GM23338 (cell line): ENCODE results near the gene SLC16A5. TPM values are rescaled to one million over a fixed set of nuclear protein-coding genes. Genes with fewer than 3 reads are reported as not detected.

Experiments used
- ATAC-seq: fragments of 200-7000 bp; cut with Tn5 transposase; 3 replicates; pipeline ENCODE4 v1.9.1; 2020
- DNase-seq: peaks from one replicate; pipeline ENCODE4 v3.0.0-alpha.2; 2015; ENCODE audit warnings: low spot score
- H2AFZ ChIP-seq: fragments of 200-600 bp; sonication (generic); 2 replicates; pipeline ENCODE4 v1.8.0; 2016; ENCODE audit warnings: antibody characterized with exemption, mild to moderate bottlenecking, moderate library complexity
- H3F3A ChIP-seq: fragments of 200-600 bp; sonication (generic); replicated peaks from 2 replicates; pipeline ENCODE4 v1.8.0; 2017; ENCODE audit warnings: antibody characterized with exemption, mixed run types, low read depth
- H3K27ac ChIP-seq: fragments of 200-600 bp; sonication (generic); 2 replicates; pipeline ENCODE4 v1.6.1; 2016; ENCODE audit warnings: low read depth
- H3K27me3 ChIP-seq: fragments of 200-600 bp; sonication (generic); 2 replicates; pipeline ENCODE4 v1.8.0; 2016; ENCODE audit warnings: mild to moderate bottlenecking, mixed run types, moderate library complexity; ENCODE audit not compliant: insufficient read depth
- H3K36me3 ChIP-seq: fragments of 200-600 bp; sonication (generic); 2 replicates; pipeline ENCODE4 v1.8.0; 2016; ENCODE audit warnings: mild to moderate bottlenecking; ENCODE audit not compliant: insufficient read depth
- H3K4me1 ChIP-seq: fragments of 200-600 bp; sonication (generic); 2 replicates; pipeline ENCODE4 v1.8.0; 2016; ENCODE audit warnings: mild to moderate bottlenecking, moderate library complexity; ENCODE audit not compliant: insufficient read depth
- H3K4me2 ChIP-seq: fragments of 200-600 bp; sonication (generic); 2 replicates; pipeline ENCODE4 v1.7.1; 2017; ENCODE audit warnings: mixed run types
- H3K4me3 ChIP-seq: fragments of 200-600 bp; sonication (generic); 2 replicates; pipeline ENCODE4 v1.6.1; 2016; ENCODE audit warnings: mixed run types
- H3K79me2 ChIP-seq: fragments of 200-600 bp; sonication (generic); replicated peaks from 2 replicates; pipeline ENCODE4 v1.8.0; 2017; ENCODE audit warnings: mild to moderate bottlenecking; ENCODE audit not compliant: insufficient read depth
- H3K9me2 ChIP-seq: fragments of 200-600 bp; sonication (generic); 2 replicates; pipeline ENCODE4 v1.8.0; 2017; ENCODE audit not compliant: insufficient read depth
- H4K20me1 ChIP-seq: fragments of 200-600 bp; sonication (generic); replicated peaks from 2 replicates; pipeline ENCODE4 v1.8.0; 2017; ENCODE audit warnings: mild to moderate bottlenecking; ENCODE audit not compliant: insufficient read depth
- H3K27ac Mint-ChIP-seq: 2 replicates; pipeline ENCODE4 v1.8.0; 2020; ENCODE audit warnings: inconsistent platforms, mild to moderate bottlenecking, moderate library complexity, mixed read lengths
- H3K27me3 Mint-ChIP-seq: 3 replicates; pipeline ENCODE4 v1.8.0; 2022; ENCODE audit warnings: low read depth, mild to moderate bottlenecking, moderate library complexity, mixed read lengths, inconsistent platforms; ENCODE audit not compliant: insufficient read depth, poor library complexity
- H3K36me3 Mint-ChIP-seq: 3 replicates; pipeline ENCODE4 v1.8.0; 2021; ENCODE audit warnings: low read depth, mild to moderate bottlenecking, inconsistent platforms, moderate library complexity, mixed read lengths
- H3K4me1 Mint-ChIP-seq: 3 replicates; pipeline ENCODE4 v1.8.0; 2020; ENCODE audit warnings: mild to moderate bottlenecking, inconsistent platforms, mixed read lengths
- H3K4me3 Mint-ChIP-seq: 3 replicates; pipeline ENCODE4 v1.8.0; 2021; ENCODE audit warnings: moderate library complexity, mild to moderate bottlenecking, inconsistent platforms, mixed read lengths
- H3K9me3 Mint-ChIP-seq: 3 replicates; pipeline ENCODE4 v1.8.0; 2020; ENCODE audit warnings: moderate library complexity, mild to moderate bottlenecking, inconsistent platforms, mixed read lengths
- CREB1 ChIP-seq: fragments of 250-450 bp; sonication (Bioruptor Pico); IDR thresholded peaks from 2 replicates; pipeline ENCODE4 v1.5.0; 2020; ENCODE audit warnings: low read depth, mild to moderate bottlenecking, moderate library complexity
- EZH2 ChIP-seq: fragments of 200-600 bp; sonication (generic); IDR thresholded peaks from one replicate; pipeline ENCODE4 v1.8.0; 2017; ENCODE audit warnings: antibody characterized with exemption, mild to moderate bottlenecking, low read depth; ENCODE audit not compliant: unreplicated experiment
- EZH2phosphoT487 ChIP-seq: fragments of 200-600 bp; sonication (generic); IDR thresholded peaks from one replicate; pipeline ENCODE4 v1.8.1; 2018; ENCODE audit warnings: antibody characterized with exemption; ENCODE audit not compliant: unreplicated experiment
- NANOG ChIP-seq: IDR thresholded peaks from 2 replicates; pipeline ENCODE4 v1.6.1; 2016; ENCODE audit warnings: antibody characterized with exemption, borderline replicate concordance
- POLR2AphosphoS5 ChIP-seq: IDR thresholded peaks from 2 replicates; pipeline ENCODE4 v1.6.1; 2016; ENCODE audit warnings: antibody characterized with exemption, low read depth
- STAT1 ChIP-seq: IDR thresholded peaks from one replicate; pipeline ENCODE4 v1.6.1; 2016; ENCODE audit warnings: antibody characterized with exemption; ENCODE audit not compliant: unreplicated experiment
- ZNF331 ChIP-seq: fragments of 250-450 bp; sonication (Bioruptor Pico); IDR thresholded peaks from 2 replicates; pipeline ENCODE4 v1.5.0; 2020; ENCODE audit warnings: low read depth, mild to moderate bottlenecking, moderate library complexity
- polyA plus RNA-seq: library from polyadenylated mRNA; unstranded; fragments of >200 nt; fragmentation: Nextera tagmentation; extraction: Ambion mirVana; gene quantifications from 2 replicates; pipeline ENCODE4 v1.2.1, GENCODE V29; 2016
- total RNA-seq: library from RNA; depleted of rRNA; stranded (reverse); fragments of >200 nt; shearing (Covaris generic); gene quantifications from 2 replicates; pipeline ENCODE4 v1.2.3, GENCODE V29; 2014
- TF ChIP-seq, protein P1 (sequence below): IDR thresholded peaks from 2 replicates; pipeline ENCODE4 v1.6.1; 2016; ENCODE audit warnings: antibody characterized with exemption
- TF ChIP-seq, protein P2 (sequence below): fragments of 250-450 bp; sonication (Bioruptor Pico); IDR thresholded peaks from 2 replicates; pipeline ENCODE4 v1.5.0; 2020; ENCODE audit warnings: mild to moderate bottlenecking, moderate library complexity
- TF ChIP-seq, protein P3 (sequence below), 2 experiments: fragments of 200-600 bp in 1 of 2; sonication (generic) in 1 of 2; conservative IDR thresholded peaks; 2 replicates each; pipeline versions ENCODE4 v1.5.1 to v1.6.1; 2016 to 2017; ENCODE audit warnings: antibody characterized with exemption in 2 of 2, low read depth in 2 of 2, mild to moderate bottlenecking in 2 of 2, moderate library complexity in 1 of 2
- TF ChIP-seq, protein P4 (sequence below): IDR thresholded peaks from one replicate; pipeline ENCODE4 v1.6.1; 2018; ENCODE audit warnings: antibody characterized with exemption; ENCODE audit not compliant: unreplicated experiment

The SLC16A5 gene
- total and polyA plus RNA-seq, 2 experiments from 2014 or later = 7.3 to 40.0 TPM

DNA sequence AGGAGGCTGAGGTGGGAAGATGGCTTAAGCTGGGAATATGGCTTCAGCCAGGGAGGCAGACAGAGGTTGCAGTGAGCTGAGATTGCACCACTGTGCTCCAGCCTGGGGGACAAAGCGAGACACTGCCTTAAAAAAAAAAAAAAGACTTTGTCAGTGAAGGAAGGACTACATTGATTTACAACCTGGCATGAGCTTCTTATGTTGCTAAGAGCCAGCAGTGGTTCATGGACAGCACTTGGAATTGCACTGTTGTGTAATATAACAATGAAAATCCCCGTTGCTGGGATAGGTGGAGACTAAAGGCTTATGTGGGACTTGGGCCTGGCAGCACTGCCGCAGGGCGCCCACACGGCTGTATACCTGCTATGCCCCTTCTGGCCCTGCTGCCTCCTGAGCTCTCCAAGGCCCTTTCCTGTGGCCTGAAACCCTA lies 14.1 kb upstream of the SLC16A5 start:
- Mint-ChIP-seq H3K9me3 (no peaks in the 10 kb centered on the region), H3K4me3 (no peak overlapping the region), H3K36me3 (no peaks in the 10 kb centered on the region), H3K27ac (no peak overlapping the region), H3K27me3 (peaks cover 11% of the 10 kb centered on the region), H3K4me1 (peaks cover 10% of the 10 kb centered on the region; the same call in 2 of the 3 replicates)
- Histone ChIP-seq H3K4me3 (no peak overlapping the region), H2AFZ (no peak overlapping the region), H3K27me3 (no peaks in the 10 kb centered on the region), H4K20me1 (no peaks in the 10 kb centered on the region), H3K9me2 (no peaks in the 10 kb centered on the region), H3K79me2 (no peaks in the 10 kb centered on the region), H3K27ac (no peak overlapping the region), H3K36me3 (no peaks in the 10 kb centered on the region), H3F3A (peaks cover 12% of the 10 kb centered on the region; the same call in 1 of the 2 replicates), H3K4me2 (no peak overlapping the region), H3K4me1 (peaks cover 16% of the 10 kb centered on the region; the same call in 1 of the 2 replicates)
- TF ChIP-seq EZH2 = no peak
- no peak for TF ChIP-seq EZH2phosphoT487
- TF ChIP-seq, protein P1, sequence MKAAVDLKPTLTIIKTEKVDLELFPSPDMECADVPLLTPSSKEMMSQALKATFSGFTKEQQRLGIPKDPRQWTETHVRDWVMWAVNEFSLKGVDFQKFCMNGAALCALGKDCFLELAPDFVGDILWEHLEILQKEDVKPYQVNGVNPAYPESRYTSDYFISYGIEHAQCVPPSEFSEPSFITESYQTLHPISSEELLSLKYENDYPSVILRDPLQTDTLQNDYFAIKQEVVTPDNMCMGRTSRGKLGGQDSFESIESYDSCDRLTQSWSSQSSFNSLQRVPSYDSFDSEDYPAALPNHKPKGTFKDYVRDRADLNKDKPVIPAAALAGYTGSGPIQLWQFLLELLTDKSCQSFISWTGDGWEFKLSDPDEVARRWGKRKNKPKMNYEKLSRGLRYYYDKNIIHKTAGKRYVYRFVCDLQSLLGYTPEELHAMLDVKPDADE = no peak
- no peak for TF ChIP-seq POLR2AphosphoS5
- no peak for TF ChIP-seq CREB1
- TF ChIP-seq NANOG = no peak
- TF ChIP-seq, protein P2, sequence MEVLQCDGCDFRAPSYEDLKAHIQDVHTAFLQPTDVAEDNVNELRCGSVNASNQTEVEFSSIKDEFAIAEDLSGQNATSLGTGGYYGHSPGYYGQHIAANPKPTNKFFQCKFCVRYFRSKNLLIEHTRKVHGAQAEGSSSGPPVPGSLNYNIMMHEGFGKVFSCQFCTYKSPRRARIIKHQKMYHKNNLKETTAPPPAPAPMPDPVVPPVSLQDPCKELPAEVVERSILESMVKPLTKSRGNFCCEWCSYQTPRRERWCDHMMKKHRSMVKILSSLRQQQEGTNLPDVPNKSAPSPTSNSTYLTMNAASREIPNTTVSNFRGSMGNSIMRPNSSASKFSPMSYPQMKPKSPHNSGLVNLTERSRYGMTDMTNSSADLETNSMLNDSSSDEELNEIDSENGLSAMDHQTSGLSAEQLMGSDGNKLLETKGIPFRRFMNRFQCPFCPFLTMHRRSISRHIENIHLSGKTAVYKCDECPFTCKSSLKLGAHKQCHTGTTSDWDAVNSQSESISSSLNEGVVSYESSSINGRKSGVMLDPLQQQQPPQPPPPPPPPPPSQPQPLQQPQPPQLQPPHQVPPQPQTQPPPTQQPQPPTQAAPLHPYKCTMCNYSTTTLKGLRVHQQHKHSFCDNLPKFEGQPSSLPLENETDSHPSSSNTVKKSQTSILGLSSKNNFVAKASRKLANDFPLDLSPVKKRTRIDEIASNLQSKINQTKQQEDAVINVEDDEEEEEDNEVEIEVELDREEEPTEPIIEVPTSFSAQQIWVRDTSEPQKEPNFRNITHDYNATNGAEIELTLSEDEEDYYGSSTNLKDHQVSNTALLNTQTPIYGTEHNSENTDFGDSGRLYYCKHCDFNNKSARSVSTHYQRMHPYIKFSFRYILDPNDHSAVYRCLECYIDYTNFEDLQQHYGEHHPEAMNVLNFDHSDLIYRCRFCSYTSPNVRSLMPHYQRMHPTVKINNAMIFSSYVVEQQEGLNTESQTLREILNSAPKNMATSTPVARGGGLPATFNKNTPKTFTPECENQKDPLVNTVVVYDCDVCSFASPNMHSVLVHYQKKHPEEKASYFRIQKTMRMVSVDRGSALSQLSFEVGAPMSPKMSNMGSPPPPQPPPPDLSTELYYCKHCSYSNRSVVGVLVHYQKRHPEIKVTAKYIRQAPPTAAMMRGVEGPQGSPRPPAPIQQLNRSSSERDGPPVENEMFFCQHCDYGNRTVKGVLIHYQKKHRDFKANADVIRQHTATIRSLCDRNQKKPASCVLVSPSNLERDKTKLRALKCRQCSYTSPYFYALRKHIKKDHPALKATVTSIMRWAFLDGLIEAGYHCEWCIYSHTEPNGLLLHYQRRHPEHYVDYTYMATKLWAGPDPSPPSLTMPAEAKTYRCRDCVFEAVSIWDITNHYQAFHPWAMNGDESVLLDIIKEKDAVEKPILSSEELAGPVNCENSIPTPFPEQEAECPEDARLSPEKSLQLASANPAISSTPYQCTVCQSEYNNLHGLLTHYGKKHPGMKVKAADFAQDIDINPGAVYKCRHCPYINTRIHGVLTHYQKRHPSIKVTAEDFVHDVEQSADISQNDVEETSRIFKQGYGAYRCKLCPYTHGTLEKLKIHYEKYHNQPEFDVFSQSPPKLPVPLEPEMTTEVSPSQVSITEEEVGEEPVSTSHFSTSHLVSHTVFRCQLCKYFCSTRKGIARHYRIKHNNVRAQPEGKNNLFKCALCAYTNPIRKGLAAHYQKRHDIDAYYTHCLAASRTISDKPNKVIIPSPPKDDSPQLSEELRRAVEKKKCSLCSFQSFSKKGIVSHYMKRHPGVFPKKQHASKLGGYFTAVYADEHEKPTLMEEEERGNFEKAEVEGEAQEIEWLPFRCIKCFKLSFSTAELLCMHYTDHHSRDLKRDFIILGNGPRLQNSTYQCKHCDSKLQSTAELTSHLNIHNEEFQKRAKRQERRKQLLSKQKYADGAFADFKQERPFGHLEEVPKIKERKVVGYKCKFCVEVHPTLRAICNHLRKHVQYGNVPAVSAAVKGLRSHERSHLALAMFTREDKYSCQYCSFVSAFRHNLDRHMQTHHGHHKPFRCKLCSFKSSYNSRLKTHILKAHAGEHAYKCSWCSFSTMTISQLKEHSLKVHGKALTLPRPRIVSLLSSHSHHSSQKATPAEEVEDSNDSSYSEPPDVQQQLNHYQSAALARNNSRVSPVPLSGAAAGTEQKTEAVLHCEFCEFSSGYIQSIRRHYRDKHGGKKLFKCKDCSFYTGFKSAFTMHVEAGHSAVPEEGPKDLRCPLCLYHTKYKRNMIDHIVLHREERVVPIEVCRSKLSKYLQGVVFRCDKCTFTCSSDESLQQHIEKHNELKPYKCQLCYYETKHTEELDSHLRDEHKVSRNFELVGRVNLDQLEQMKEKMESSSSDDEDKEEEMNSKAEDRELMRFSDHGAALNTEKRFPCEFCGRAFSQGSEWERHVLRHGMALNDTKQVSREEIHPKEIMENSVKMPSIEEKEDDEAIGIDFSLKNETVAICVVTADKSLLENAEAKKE (CRISPR knock-in tag) = no peak
- TF ChIP-seq ZNF331 (CRISPR knock-in tag) = no peak
- TF ChIP-seq, protein P3, sequence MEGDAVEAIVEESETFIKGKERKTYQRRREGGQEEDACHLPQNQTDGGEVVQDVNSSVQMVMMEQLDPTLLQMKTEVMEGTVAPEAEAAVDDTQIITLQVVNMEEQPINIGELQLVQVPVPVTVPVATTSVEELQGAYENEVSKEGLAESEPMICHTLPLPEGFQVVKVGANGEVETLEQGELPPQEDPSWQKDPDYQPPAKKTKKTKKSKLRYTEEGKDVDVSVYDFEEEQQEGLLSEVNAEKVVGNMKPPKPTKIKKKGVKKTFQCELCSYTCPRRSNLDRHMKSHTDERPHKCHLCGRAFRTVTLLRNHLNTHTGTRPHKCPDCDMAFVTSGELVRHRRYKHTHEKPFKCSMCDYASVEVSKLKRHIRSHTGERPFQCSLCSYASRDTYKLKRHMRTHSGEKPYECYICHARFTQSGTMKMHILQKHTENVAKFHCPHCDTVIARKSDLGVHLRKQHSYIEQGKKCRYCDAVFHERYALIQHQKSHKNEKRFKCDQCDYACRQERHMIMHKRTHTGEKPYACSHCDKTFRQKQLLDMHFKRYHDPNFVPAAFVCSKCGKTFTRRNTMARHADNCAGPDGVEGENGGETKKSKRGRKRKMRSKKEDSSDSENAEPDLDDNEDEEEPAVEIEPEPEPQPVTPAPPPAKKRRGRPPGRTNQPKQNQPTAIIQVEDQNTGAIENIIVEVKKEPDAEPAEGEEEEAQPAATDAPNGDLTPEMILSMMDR (conservative IDR thresholded peaks at IDR 0.05; ENCODE audit: low read depth in 2 of 2) = no peak
- TF ChIP-seq, protein P4, sequence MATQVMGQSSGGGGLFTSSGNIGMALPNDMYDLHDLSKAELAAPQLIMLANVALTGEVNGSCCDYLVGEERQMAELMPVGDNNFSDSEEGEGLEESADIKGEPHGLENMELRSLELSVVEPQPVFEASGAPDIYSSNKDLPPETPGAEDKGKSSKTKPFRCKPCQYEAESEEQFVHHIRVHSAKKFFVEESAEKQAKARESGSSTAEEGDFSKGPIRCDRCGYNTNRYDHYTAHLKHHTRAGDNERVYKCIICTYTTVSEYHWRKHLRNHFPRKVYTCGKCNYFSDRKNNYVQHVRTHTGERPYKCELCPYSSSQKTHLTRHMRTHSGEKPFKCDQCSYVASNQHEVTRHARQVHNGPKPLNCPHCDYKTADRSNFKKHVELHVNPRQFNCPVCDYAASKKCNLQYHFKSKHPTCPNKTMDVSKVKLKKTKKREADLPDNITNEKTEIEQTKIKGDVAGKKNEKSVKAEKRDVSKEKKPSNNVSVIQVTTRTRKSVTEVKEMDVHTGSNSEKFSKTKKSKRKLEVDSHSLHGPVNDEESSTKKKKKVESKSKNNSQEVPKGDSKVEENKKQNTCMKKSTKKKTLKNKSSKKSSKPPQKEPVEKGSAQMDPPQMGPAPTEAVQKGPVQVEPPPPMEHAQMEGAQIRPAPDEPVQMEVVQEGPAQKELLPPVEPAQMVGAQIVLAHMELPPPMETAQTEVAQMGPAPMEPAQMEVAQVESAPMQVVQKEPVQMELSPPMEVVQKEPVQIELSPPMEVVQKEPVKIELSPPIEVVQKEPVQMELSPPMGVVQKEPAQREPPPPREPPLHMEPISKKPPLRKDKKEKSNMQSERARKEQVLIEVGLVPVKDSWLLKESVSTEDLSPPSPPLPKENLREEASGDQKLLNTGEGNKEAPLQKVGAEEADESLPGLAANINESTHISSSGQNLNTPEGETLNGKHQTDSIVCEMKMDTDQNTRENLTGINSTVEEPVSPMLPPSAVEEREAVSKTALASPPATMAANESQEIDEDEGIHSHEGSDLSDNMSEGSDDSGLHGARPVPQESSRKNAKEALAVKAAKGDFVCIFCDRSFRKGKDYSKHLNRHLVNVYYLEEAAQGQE = no peak
- no peak for TF ChIP-seq STAT1
- ATAC-seq (no peak), DNase-seq (no peak)
